Kidney (tissue), 14 donors: ENCODE measurements around the gene CCR4. TPM values are rescaled to one million over a fixed set of nuclear protein-coding genes. Genes with fewer than 3 reads are reported as not detected.

Experiments used
- DNase-seq, 5 donors: peaks; one replicate each; pipeline ENCODE4 v3.0.0-alpha.2; 2013 to 2020
- FAIRE-seq: peaks from 2 replicates; lab custom pipeline; 2012; peaks lifted over from hg19 to GRCh38; lab: Jason Lieb, UNC
- H3K27ac ChIP-seq, 2 donors: one replicate each; pipeline ENCODE4 v1.7.0; 2013; ENCODE audit warnings: low read depth in 2 of 2, low read length in 2 of 2, inconsistent platforms in 1 of 2
- H3K27me3 ChIP-seq: one replicate; pipeline ENCODE4 v1.7.1; 2013; ENCODE audit warnings: low read length, inconsistent platforms; ENCODE audit not compliant: control insufficient read depth, insufficient read depth
- H3K36me3 ChIP-seq, 3 donors: one replicate each; pipeline versions ENCODE4 v1.7.0 to v1.7.1; 2013; ENCODE audit warnings: low read length in 3 of 3, control low read depth in 1 of 3, inconsistent platforms in 1 of 3; ENCODE audit not compliant: insufficient read depth in 3 of 3, control insufficient read depth in 2 of 3
- H3K4me1 ChIP-seq, 3 donors: one replicate each; pipeline versions ENCODE4 v1.7.0 to v1.7.1; 2013; ENCODE audit warnings: low read length in 3 of 3, inconsistent platforms in 1 of 3, low read depth in 1 of 3; ENCODE audit not compliant: control insufficient read depth in 2 of 3, insufficient read depth in 2 of 3
- H3K4me3 ChIP-seq, 3 donors: one replicate each; pipeline versions ENCODE4 v1.7.0 to v1.8.1; 2013; ENCODE audit warnings: low read length in 3 of 3, control low read depth in 1 of 3, inconsistent platforms in 1 of 3
- H3K9ac ChIP-seq, 3 donors: one replicate each; pipeline versions ENCODE4 v1.7.0 to v1.7.1; 2013; ENCODE audit warnings: low read length in 3 of 3, control low read depth in 1 of 3, inconsistent platforms in 1 of 3
- H3K9me3 ChIP-seq, 3 donors: one replicate each; pipeline versions ENCODE4 v1.7.0 to v1.7.1; 2013; ENCODE audit warnings: low read length in 3 of 3, control low read depth in 1 of 3, inconsistent platforms in 1 of 3; ENCODE audit not compliant: control insufficient read depth in 2 of 3, insufficient read depth in 1 of 3
- intact Hi-C: fragments of 100-400 bp; cut with DNase I; formaldehyde crosslinking; loops from one replicate; pipeline ENCODE4 v1.11.1; 2022
- polyA plus RNA-seq: library from polyadenylated mRNA; stranded (reverse); fragments of 350-450 nt; fragmentation: Illumina TruSeq; extraction: RNeasy Lipid Tissue Mini Kit (QIAGEN cat#74804); gene quantifications from one replicate; pipeline ENCODE4 v1.2.3, GENCODE V29; 2014; ENCODE audit warnings: low read depth, low replicate concordance; ENCODE audit not compliant: insufficient read depth
- total RNA-seq: library from RNA; stranded (reverse); fragmentation: NEBNext Ultra II Directional; extraction: Animal tissue kit (Norgen Biotek cat#: 25700); gene quantifications from one replicate; pipeline ENCODE4 v1.2.1, GENCODE V29; 2021
- TF ChIP-seq, protein P1 (sequence below): IDR thresholded peaks from 3 replicates; pipeline ENCODE4 v1.5.1; 2012; ENCODE audit warnings: mild to moderate bottlenecking, moderate library complexity, borderline replicate concordance; ENCODE audit not compliant: insufficient read depth; ENCODE audit errors: extremely low read depth
- donor health status: control.
- donor health status: control.
- donor health status: control.
- donor health status: control.
- donor health status: control.
- donor health status: DM: yes; HTN: yes; CAD: no.
- donor health status: Normal renal cell carcinoma (clear cell type).

CCR4 gene
- total and polyA plus RNA-seq, 2 donors from 2014 or later = 2.3 TPM; not detected in 1

GRCh38 chr3:32996755-32997091 lies 45.3 kb downstream of the CCR4 start:
- H3K36me3 ChIP-seq = peaks cover 0 to 3% (median 0%) of the 10 kb centered on the region in 3 donors
- H3K4me1 ChIP-seq = peaks cover 0 to 3% (median 0%) of the 10 kb centered on the region in 3 donors
- FAIRE-seq = no peak

GRCh38 chr3:32998631-32999451 lies 47.4 kb downstream of the CCR4 start:
- intact Hi-C loops = no loop called here
- no peaks in the 10 kb centered on the region for H3K27me3 ChIP-seq
- H3K4me1 ChIP-seq = peaks cover 0 to 3% (median 0%) of the 10 kb centered on the region in 3 donors
- H3K9me3 ChIP-seq = no peaks in the 10 kb centered on the region
- no peak overlapping the region for H3K27ac ChIP-seq
- TF ChIP-seq, protein P1, sequence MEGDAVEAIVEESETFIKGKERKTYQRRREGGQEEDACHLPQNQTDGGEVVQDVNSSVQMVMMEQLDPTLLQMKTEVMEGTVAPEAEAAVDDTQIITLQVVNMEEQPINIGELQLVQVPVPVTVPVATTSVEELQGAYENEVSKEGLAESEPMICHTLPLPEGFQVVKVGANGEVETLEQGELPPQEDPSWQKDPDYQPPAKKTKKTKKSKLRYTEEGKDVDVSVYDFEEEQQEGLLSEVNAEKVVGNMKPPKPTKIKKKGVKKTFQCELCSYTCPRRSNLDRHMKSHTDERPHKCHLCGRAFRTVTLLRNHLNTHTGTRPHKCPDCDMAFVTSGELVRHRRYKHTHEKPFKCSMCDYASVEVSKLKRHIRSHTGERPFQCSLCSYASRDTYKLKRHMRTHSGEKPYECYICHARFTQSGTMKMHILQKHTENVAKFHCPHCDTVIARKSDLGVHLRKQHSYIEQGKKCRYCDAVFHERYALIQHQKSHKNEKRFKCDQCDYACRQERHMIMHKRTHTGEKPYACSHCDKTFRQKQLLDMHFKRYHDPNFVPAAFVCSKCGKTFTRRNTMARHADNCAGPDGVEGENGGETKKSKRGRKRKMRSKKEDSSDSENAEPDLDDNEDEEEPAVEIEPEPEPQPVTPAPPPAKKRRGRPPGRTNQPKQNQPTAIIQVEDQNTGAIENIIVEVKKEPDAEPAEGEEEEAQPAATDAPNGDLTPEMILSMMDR = no peak
- no peak overlapping the region for H3K4me3 ChIP-seq
- H3K9ac ChIP-seq = no peak overlapping the region
- H3K36me3 ChIP-seq = peaks cover 0 to 3% (median 0%) of the 10 kb centered on the region in 3 donors
- DNase-seq = no peak
- FAIRE-seq = no peak

More at GRCh38 chr3:32996755-32997091, 45.3 kb downstream of the CCR4 start:
- no peak overlapping the region for H3K9ac ChIP-seq
- no peak for DNase-seq
- no peaks in the 10 kb centered on the region for H3K27me3 ChIP-seq
- H3K27ac ChIP-seq = no peak overlapping the region
- no peaks in the 10 kb centered on the region for H3K9me3 ChIP-seq
- intact Hi-C loops = no loop called here
- TF ChIP-seq, protein P1 = no peak
- H3K4me3 ChIP-seq = no peak overlapping the region

- no peaks in the 10 kb centered on the region for H3K9me3 ChIP-seq
- no peak overlapping the region for H3K9ac ChIP-seq
- no peaks in the 10 kb centered on the region for H3K27me3 ChIP-seq
- H3K4me3 ChIP-seq = no peak overlapping the region
- intact Hi-C loops = no loop called here
- H3K36me3 ChIP-seq = peaks cover 0 to 3% (median 0%) of the 10 kb centered on the region in 3 donors
- FAIRE-seq = no peak
- H3K27ac ChIP-seq = no peak overlapping the region
- H3K4me1 ChIP-seq = peaks cover 0 to 3% (median 0%) of the 10 kb centered on the region in 3 donors
- peak in 2 of 5 donors; percentile 26 to 34 for DNase-seq
- TF ChIP-seq, protein P1 = no peak
These were observed 49.4 kb downstream of the CCR4 start for GRCh38 chr3:33000691-33001385.
